OCI-LY7 (cell line): ENCODE measurements around the gene SCYL2. TPM values are rescaled to one million over a fixed set of nuclear protein-coding genes. Genes with fewer than 3 reads are reported as not detected.

Source experiments
- BruUV-seq: library from RNA; stranded (reverse); fragments of 400-500 nt; replicated peaks from 2 replicates; lab custom pipeline; 2021; lab: Mats Ljungman, UMichigan
- CTCF ChIA-PET: fragments of 300-600 bp; sonication (Branson Sonifier 250); formaldehyde crosslinking; loops from one replicate; lab custom pipeline; 2022; ENCODE audit warnings: antibody characterized with exemption; ENCODE audit not compliant: unreplicated experiment; lab: Charles Lee
- POLR2A ChIA-PET: fragments of 300-600 bp; sonication (Branson Sonifier 250); formaldehyde crosslinking; loops from one replicate; lab custom pipeline; 2022; ENCODE audit warnings: antibody characterized with exemption; lab: Charles Lee
- DNase-seq: peaks from one replicate; pipeline ENCODE4 v3.0.0-alpha.2; 2015; ENCODE audit warnings: low spot score
- H2AFZ ChIP-seq: fragments of 200-600 bp; sonication (generic), shearing (Covaris generic); 2 replicates; pipeline ENCODE4 v1.6.1; 2014; ENCODE audit warnings: mild to moderate bottlenecking, antibody characterized with exemption, low read length, moderate library complexity
- H3K27ac ChIP-seq: fragments of 200-600 bp; sonication (generic); 2 replicates; pipeline ENCODE4 v1.5.1; 2014; ENCODE audit warnings: mixed run types, low read depth, mild to moderate bottlenecking, moderate library complexity, low read length, inconsistent platforms; ENCODE audit not compliant: poor library complexity, severe bottlenecking
- H3K36me3 ChIP-seq: fragments of 200-600 bp; sonication (generic); 2 replicates; pipeline ENCODE4 v1.6.1; 2014; ENCODE audit warnings: mild to moderate bottlenecking, antibody characterized with exemption, low read length, moderate library complexity, mixed read lengths; ENCODE audit not compliant: insufficient read depth
- H3K4me1 ChIP-seq: fragments of 200-600 bp; sonication (generic); 2 replicates; pipeline ENCODE4 v1.5.1; 2014; ENCODE audit warnings: mild to moderate bottlenecking, low read length; ENCODE audit not compliant: insufficient read depth, poor library complexity, severe bottlenecking
- H3K4me2 ChIP-seq: fragments of 200-600 bp; sonication (generic); 2 replicates; pipeline ENCODE4 v1.6.1; 2014; ENCODE audit warnings: mild to moderate bottlenecking, low read length
- H3K4me3 ChIP-seq: fragments of 200-600 bp; sonication (generic); 2 replicates; pipeline ENCODE4 v1.5.1; 2014; ENCODE audit warnings: mild to moderate bottlenecking, low read depth, low read length; ENCODE audit not compliant: poor library complexity, severe bottlenecking
- H3K79me2 ChIP-seq: fragments of 200-600 bp; sonication (generic); 2 replicates; pipeline ENCODE4 v1.6.1; 2016; ENCODE audit warnings: low read depth, mild to moderate bottlenecking, low read length, moderate library complexity, mixed read lengths; ENCODE audit not compliant: insufficient read depth
- H3K9me2 ChIP-seq: fragments of 200-600 bp; sonication (generic); 2 replicates; pipeline ENCODE4 v1.6.1; 2016; ENCODE audit warnings: mild to moderate bottlenecking, low read length, mixed read lengths; ENCODE audit not compliant: insufficient read depth
- H3K9me3 ChIP-seq: fragments of 200-600 bp; sonication (generic); 2 replicates; pipeline ENCODE4 v1.6.1; 2014; ENCODE audit warnings: mild to moderate bottlenecking, mixed run types, low read length, mixed read lengths
- H4K20me1 ChIP-seq: fragments of 200-600 bp; sonication (generic); 2 replicates; pipeline ENCODE4 v1.6.1; 2014; ENCODE audit warnings: mild to moderate bottlenecking, antibody characterized with exemption, low read length, moderate library complexity, mixed read lengths; ENCODE audit not compliant: insufficient read depth
- EZH2phosphoT487 ChIP-seq: fragments of 200-600 bp; sonication (generic); IDR thresholded peaks from 2 replicates; pipeline ENCODE4 v1.6.1; 2018; ENCODE audit warnings: low read depth, borderline replicate concordance, mild to moderate bottlenecking, mixed run types, antibody characterized with exemption, low read length, moderate library complexity, mixed read lengths
- intact Hi-C: fragments of 100-400 bp; cut with micrococcal nuclease; formaldehyde crosslinking; loops from one replicate; pipeline ENCODE4 v1.10.0; 2022; ENCODE audit not compliant: unreplicated experiment
- total RNA-seq, 2 experiments: library from RNA; depleted of rRNA in 1 of 2; stranded (reverse); fragments of >200 nt in 1 of 2; shearing (Covaris generic) in 1 of 2; gene quantifications; 2 replicates each; pipeline ENCODE4 v1.2.3, GENCODE V29; 2014 to 2022
- TF ChIP-seq, protein P1 (sequence below): fragments of 200-600 bp; sonication (generic); conservative IDR thresholded peaks from 2 replicates; pipeline ENCODE4 v1.5.1; 2014; ENCODE audit warnings: mild to moderate bottlenecking, antibody characterized with exemption, low read length, moderate library complexity, mixed read lengths

Gene SCYL2
- total RNA-seq, 2 experiments from 2014 or later: 13.9 to 30.7 TPM

GRCh38 chr12:100251917-100252316 is 15.1 kb upstream of the SCYL2 start:
- H3K79me2 ChIP-seq: no peaks in the 10 kb centered on the region
- H4K20me1 ChIP-seq: no peaks in the 10 kb centered on the region
- H3K4me3 ChIP-seq: no peak overlapping the region
- no peak overlapping the region for H3K27ac ChIP-seq
- H3K9me3 ChIP-seq: no peaks in the 10 kb centered on the region
- intact Hi-C loops: no loop called here
- ChIA-PET POLR2A (no interaction called here), CTCF (no interaction called here)
- TF ChIP-seq, protein P1, sequence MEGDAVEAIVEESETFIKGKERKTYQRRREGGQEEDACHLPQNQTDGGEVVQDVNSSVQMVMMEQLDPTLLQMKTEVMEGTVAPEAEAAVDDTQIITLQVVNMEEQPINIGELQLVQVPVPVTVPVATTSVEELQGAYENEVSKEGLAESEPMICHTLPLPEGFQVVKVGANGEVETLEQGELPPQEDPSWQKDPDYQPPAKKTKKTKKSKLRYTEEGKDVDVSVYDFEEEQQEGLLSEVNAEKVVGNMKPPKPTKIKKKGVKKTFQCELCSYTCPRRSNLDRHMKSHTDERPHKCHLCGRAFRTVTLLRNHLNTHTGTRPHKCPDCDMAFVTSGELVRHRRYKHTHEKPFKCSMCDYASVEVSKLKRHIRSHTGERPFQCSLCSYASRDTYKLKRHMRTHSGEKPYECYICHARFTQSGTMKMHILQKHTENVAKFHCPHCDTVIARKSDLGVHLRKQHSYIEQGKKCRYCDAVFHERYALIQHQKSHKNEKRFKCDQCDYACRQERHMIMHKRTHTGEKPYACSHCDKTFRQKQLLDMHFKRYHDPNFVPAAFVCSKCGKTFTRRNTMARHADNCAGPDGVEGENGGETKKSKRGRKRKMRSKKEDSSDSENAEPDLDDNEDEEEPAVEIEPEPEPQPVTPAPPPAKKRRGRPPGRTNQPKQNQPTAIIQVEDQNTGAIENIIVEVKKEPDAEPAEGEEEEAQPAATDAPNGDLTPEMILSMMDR: no peak
- TF ChIP-seq EZH2phosphoT487: no peak
- no peaks in the 10 kb centered on the region for H3K36me3 ChIP-seq
- no peak for DNase-seq
- BruUV-seq: no TSS peak
- H3K9me2 ChIP-seq: no peaks in the 10 kb centered on the region
- H2AFZ ChIP-seq: no peak overlapping the region
- no peaks in the 10 kb centered on the region for H3K4me1 ChIP-seq
- H3K4me2 ChIP-seq: no peak overlapping the region

DNA sequence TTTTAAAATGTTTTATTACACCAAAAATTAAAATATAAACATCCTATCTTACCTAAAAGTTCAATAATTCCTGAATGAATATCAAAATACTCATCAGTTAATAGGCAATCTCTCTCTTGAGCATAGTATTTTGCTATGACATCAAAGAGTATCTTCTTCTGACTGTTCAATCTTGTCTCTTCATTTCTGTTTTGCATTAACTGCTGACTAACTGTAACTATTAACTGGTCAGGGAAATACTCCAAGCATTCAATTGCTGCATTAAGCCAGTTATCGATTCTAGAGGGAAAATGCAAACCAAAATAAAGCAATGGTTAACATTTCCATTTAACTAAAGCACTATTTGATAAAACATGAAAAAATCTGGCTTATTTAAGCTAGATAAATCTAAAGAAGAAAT is 13.5 kb upstream of the SCYL2 start:
- Histone ChIP-seq H3K9me3 (no peaks in the 10 kb centered on the region), H3K4me3 (no peak overlapping the region), H3K79me2 (no peaks in the 10 kb centered on the region), H3K4me2 (no peak overlapping the region), H3K27ac (no peak overlapping the region), H3K9me2 (no peaks in the 10 kb centered on the region), H4K20me1 (no peaks in the 10 kb centered on the region), H3K36me3 (no peaks in the 10 kb centered on the region), H3K4me1 (no peaks in the 10 kb centered on the region), H2AFZ (no peak overlapping the region)
- ChIA-PET POLR2A (interaction anchor here (0.6 kb wide), 1 partner anchor 74 kb away, joined by 4 read pairs; no protein-coding TSS in a partner anchor), CTCF (no interaction called here)
- no peak for DNase-seq
- TF ChIP-seq EZH2phosphoT487: no peak
- TF ChIP-seq, protein P1: no peak
- intact Hi-C loops: no loop called here
- no TSS peak for BruUV-seq

DNA sequence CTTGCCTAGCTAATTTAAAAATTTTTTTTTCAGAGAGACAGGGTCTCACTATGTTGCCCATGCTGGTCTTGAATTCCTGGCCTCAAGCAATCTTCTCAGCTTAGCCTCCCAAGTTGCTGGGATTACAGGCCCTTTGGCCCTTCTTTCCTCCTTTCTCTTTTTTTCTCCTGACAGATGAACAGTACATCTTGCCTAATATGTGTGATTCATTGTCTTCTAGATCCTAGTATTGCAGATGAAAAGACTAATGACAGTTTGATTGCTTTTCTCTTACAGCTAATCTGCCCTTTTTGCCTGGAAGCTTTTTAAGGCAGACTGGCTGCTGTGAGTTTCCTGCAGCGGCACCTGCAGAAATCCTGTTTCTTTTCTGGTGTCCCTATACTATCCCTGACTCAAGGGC is 12.1 kb upstream of the SCYL2 start:
- no peaks in the 10 kb centered on the region for H3K4me1 ChIP-seq
- POLR2A ChIA-PET: interaction anchor here (0.5 to 0.7 kb wide), 2 partner anchors 13 to 19 kb away, joined by 3 to 6 read pairs; no protein-coding TSS in a partner anchor
- H3K4me2 ChIP-seq: no peak overlapping the region
- no peaks in the 10 kb centered on the region for H3K36me3 ChIP-seq
- no peak overlapping the region for H3K27ac ChIP-seq
- no peaks in the 10 kb centered on the region for H4K20me1 ChIP-seq
- no peak overlapping the region for H3K4me3 ChIP-seq
- H2AFZ ChIP-seq: no peak overlapping the region
- H3K9me3 ChIP-seq: no peaks in the 10 kb centered on the region
- TF ChIP-seq, protein P1: no peak
- no peak for TF ChIP-seq EZH2phosphoT487
- CTCF ChIA-PET: no interaction called here
- no peaks in the 10 kb centered on the region for H3K9me2 ChIP-seq
- no peaks in the 10 kb centered on the region for H3K79me2 ChIP-seq
- DNase-seq: no peak
- no TSS peak for BruUV-seq
- intact Hi-C loops: no loop called here
